Measurements from ENCODE around the gene ANKRD13A. TPM values are rescaled to one million over a fixed set of nuclear protein-coding genes. Genes with fewer than 3 reads are reported as not detected.
"Not testable (repeated sequence)": the region's sequence is repeated elsewhere in the genome, so short reads cannot be mapped to it uniquely, and the experiment has no call there.

Gene ANKRD13A
- total RNA-seq, 1 donor from 2014 or later = 55.4 TPM

GRCh38 chr12:110062241-110062640, 63.0 kb downstream of the ANKRD13A start:
- Mint-ChIP-seq H3K4me3 (ENCODE audit: unreplicated experiment) (no peak overlapping the region), H3K27me3 (ENCODE audit: unreplicated experiment) (peaks cover 5% of the 10 kb centered on the region), H3K4me1 (ENCODE audit: unreplicated experiment) (no peaks in the 10 kb centered on the region), H3K9me3 (ENCODE audit: unreplicated experiment) (no peaks in the 10 kb centered on the region), H3K27ac (ENCODE audit: unreplicated experiment) (no peak overlapping the region), H3K36me3 (ENCODE audit: low read depth, unreplicated experiment) (no peaks in the 10 kb centered on the region)
- DNase-seq (ENCODE audit: low spot score) = no peak
- TF ChIP-seq, protein P1, sequence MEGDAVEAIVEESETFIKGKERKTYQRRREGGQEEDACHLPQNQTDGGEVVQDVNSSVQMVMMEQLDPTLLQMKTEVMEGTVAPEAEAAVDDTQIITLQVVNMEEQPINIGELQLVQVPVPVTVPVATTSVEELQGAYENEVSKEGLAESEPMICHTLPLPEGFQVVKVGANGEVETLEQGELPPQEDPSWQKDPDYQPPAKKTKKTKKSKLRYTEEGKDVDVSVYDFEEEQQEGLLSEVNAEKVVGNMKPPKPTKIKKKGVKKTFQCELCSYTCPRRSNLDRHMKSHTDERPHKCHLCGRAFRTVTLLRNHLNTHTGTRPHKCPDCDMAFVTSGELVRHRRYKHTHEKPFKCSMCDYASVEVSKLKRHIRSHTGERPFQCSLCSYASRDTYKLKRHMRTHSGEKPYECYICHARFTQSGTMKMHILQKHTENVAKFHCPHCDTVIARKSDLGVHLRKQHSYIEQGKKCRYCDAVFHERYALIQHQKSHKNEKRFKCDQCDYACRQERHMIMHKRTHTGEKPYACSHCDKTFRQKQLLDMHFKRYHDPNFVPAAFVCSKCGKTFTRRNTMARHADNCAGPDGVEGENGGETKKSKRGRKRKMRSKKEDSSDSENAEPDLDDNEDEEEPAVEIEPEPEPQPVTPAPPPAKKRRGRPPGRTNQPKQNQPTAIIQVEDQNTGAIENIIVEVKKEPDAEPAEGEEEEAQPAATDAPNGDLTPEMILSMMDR (IDR thresholded peaks at IDR 0.05; ENCODE audit: unreplicated experiment) = no peak

DNA sequence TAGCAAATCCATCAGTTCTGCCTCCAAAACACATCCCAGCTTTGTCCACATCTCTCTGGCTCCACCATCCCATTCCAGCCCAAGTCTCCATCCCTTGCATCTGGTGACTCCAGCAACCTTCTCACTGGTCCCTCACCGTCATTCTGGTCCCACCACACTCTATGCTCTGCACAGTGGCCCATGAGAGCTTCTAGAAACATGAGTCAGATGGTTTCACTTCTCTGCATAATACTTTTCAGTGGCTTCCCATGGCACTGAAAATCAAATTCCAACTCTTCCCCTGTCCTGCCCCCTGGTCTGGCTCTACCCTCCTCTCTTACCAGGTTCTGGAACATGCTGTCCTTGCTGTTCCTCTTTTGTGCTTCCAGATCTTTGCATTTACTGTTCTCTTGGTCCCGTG, 66.3 kb downstream of the ANKRD13A start:
- DNase-seq (ENCODE audit: low spot score) = no peak
- Mint-ChIP-seq H3K4me1 (ENCODE audit: unreplicated experiment) (no peaks in the 10 kb centered on the region), H3K4me3 (ENCODE audit: unreplicated experiment) (no peak overlapping the region), H3K9me3 (ENCODE audit: unreplicated experiment) (no peaks in the 10 kb centered on the region), H3K36me3 (ENCODE audit: low read depth, unreplicated experiment) (no peaks in the 10 kb centered on the region), H3K27me3 (ENCODE audit: unreplicated experiment) (peaks cover 3% of the 10 kb centered on the region), H3K27ac (ENCODE audit: unreplicated experiment) (no peak overlapping the region)
- TF ChIP-seq, protein P1 (IDR thresholded peaks at IDR 0.05; ENCODE audit: unreplicated experiment) = no peak

DNA sequence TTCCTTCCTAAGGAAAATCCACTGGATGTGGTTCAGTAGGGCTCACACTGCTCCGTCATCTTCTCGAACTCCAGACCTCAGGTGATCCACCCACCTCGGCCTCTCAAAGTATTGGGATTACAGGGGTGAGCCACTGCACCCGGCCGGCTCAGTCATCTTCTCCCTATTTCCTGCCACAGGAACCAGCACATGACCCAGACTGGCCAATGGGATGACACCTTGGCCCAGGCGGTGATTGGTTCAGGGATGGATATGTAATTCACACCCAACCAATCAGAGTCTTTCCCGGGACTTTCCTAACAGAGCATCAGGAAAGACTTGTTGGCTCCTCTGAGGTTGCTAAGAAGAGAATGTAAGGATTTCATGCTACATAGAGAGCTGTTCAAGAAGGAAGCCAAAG, 68.3 kb downstream of the ANKRD13A start:
- H3K4me3 Mint-ChIP-seq (ENCODE audit: unreplicated experiment) = no peak overlapping the region
- TF ChIP-seq, protein P1 (IDR thresholded peaks at IDR 0.05; ENCODE audit: unreplicated experiment) = no peak
- no peaks in the 10 kb centered on the region for H3K27me3 Mint-ChIP-seq (ENCODE audit: unreplicated experiment)
- H3K36me3 Mint-ChIP-seq (ENCODE audit: low read depth, unreplicated experiment) = no peaks in the 10 kb centered on the region
- no peaks in the 10 kb centered on the region for H3K4me1 Mint-ChIP-seq (ENCODE audit: unreplicated experiment)
- DNase-seq (ENCODE audit: low spot score) = no peak
- H3K27ac Mint-ChIP-seq (ENCODE audit: unreplicated experiment) = no peak overlapping the region
- no peaks in the 10 kb centered on the region for H3K9me3 Mint-ChIP-seq (ENCODE audit: unreplicated experiment)

DNA sequence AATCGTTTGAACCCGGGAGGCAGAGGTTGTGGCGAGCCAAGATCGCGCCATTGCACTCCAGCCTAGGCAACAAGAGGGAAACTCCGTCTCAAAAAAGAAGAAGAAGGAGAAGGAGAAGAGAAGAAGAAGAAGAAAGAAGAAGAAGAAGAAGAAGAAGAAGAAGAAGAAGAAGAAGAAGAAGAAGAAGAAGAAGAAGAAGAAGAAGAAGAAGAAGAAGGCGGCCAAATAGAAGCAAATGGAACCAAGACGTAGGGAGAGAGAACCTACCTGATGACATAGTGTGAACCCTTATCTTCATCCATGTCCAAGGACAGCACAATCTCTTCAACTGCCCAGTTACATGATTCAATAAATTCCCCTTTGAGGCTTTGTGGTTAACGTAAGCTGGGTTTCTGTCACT, 68.9 kb downstream of the ANKRD13A start:
- not testable (repeated sequence) for H3K9me3 Mint-ChIP-seq (ENCODE audit: unreplicated experiment); H3K27me3 Mint-ChIP-seq (ENCODE audit: unreplicated experiment); DNase-seq (ENCODE audit: low spot score); H3K4me1 Mint-ChIP-seq (ENCODE audit: unreplicated experiment); H3K27ac Mint-ChIP-seq (ENCODE audit: unreplicated experiment); H3K4me3 Mint-ChIP-seq (ENCODE audit: unreplicated experiment); H3K36me3 Mint-ChIP-seq (ENCODE audit: low read depth, unreplicated experiment)

- Mint-ChIP-seq H3K9me3 (ENCODE audit: unreplicated experiment) (no peaks in the 10 kb centered on the region), H3K4me3 (ENCODE audit: unreplicated experiment) (no peak overlapping the region), H3K27ac (ENCODE audit: unreplicated experiment) (no peak overlapping the region), H3K27me3 (ENCODE audit: unreplicated experiment) (no peaks in the 10 kb centered on the region), H3K4me1 (ENCODE audit: unreplicated experiment) (peaks cover 6% of the 10 kb centered on the region), H3K36me3 (ENCODE audit: low read depth, unreplicated experiment) (no peaks in the 10 kb centered on the region)
- TF ChIP-seq, protein P1 (IDR thresholded peaks at IDR 0.05; ENCODE audit: unreplicated experiment) = no peak
- DNase-seq (ENCODE audit: low spot score) = no peak
These were observed 69.4 kb downstream of the ANKRD13A start for GRCh38 chr12:110068654-110069053.

GRCh38 chr12:110071504-110071903, 72.3 kb downstream of the ANKRD13A start:
- H3K4me1 Mint-ChIP-seq (ENCODE audit: unreplicated experiment) = peaks cover 6% of the 10 kb centered on the region
- no peaks in the 10 kb centered on the region for H3K36me3 Mint-ChIP-seq (ENCODE audit: low read depth, unreplicated experiment)
- TF ChIP-seq, protein P1 (IDR thresholded peaks at IDR 0.05; ENCODE audit: unreplicated experiment) = no peak
- H3K27me3 Mint-ChIP-seq (ENCODE audit: unreplicated experiment) = peaks cover 3% of the 10 kb centered on the region
- DNase-seq (ENCODE audit: low spot score) = no peak
- H3K4me3 Mint-ChIP-seq (ENCODE audit: unreplicated experiment) = no peak overlapping the region
- H3K27ac Mint-ChIP-seq (ENCODE audit: unreplicated experiment) = no peak overlapping the region
- H3K9me3 Mint-ChIP-seq (ENCODE audit: unreplicated experiment) = no peaks in the 10 kb centered on the region
